ENCODE data around the gene IQCE.
"Not testable (repeated sequence)": the region's sequence is repeated elsewhere in the genome, so short reads cannot be mapped to it uniquely, and the experiment has no call there.

IQCE gene

GRCh38 chr7:2551418-2551817, 7.4 kb upstream of the IQCE start:
- in situ Hi-C loops (cut with MboI; ENCODE audit: low sequenced_read_pairs), result no loop called here

GRCh38 chr7:2553108-2553507, 5.7 kb upstream of the IQCE start:
- in situ Hi-C loops (cut with MboI; ENCODE audit: low sequenced_read_pairs), result no loop called here

- in situ Hi-C loops (cut with MboI; ENCODE audit: low sequenced_read_pairs), result no loop called here
Measured at GRCh38 chr7:2553831-2554581, 4.8 kb upstream of the IQCE start.

GRCh38 chr7:2554661-2555111, 4.1 kb upstream of the IQCE start:
- in situ Hi-C loops (cut with MboI; ENCODE audit: low sequenced_read_pairs), result no loop called here

- in situ Hi-C loops (cut with MboI; ENCODE audit: low sequenced_read_pairs), result no loop called here
Measured at GRCh38 chr7:2555121-2556052, 3.4 kb upstream of the IQCE start, which contains the start of gene BRAT1. Gene BRAT1 (minus strand): TSS chr7:2555524. CDS start chr7:2554431, 1,093 bp downstream.

- in situ Hi-C loops (cut with MboI; ENCODE audit: low sequenced_read_pairs), result no loop called here
Measured at GRCh38 chr7:2559283-2559950, 638 bp downstream of the IQCE start.

GRCh38 chr7:2563955-2564354, 5.2 kb downstream of the IQCE start:
- in situ Hi-C loops (cut with MboI; ENCODE audit: low sequenced_read_pairs), result not testable (repeated sequence)

GRCh38 chr7:2564970-2565540, 6.3 kb downstream of the IQCE start:
- in situ Hi-C loops (cut with MboI; ENCODE audit: low sequenced_read_pairs), result no loop called here

GRCh38 chr7:2566348-2566889, 7.6 kb downstream of the IQCE start:
- in situ Hi-C loops (cut with MboI; ENCODE audit: low sequenced_read_pairs), result no loop called here

GRCh38 chr7:2566890-2567678, 8.3 kb downstream of the IQCE start:
- in situ Hi-C loops (cut with MboI; ENCODE audit: low sequenced_read_pairs), result no loop called here

- in situ Hi-C loops (cut with MboI; ENCODE audit: low sequenced_read_pairs), result no loop called here
Measured at GRCh38 chr7:2567679-2568278, 9.0 kb downstream of the IQCE start.

GRCh38 chr7:2568521-2569223, 9.9 kb downstream of the IQCE start:
- in situ Hi-C loops (cut with MboI; ENCODE audit: low sequenced_read_pairs), result no loop called here

GRCh38 chr7:2569421-2569820, 10.6 kb downstream of the IQCE start:
- in situ Hi-C loops (cut with MboI; ENCODE audit: low sequenced_read_pairs), result no loop called here

- in situ Hi-C loops (cut with MboI; ENCODE audit: low sequenced_read_pairs), result no loop called here
Measured at GRCh38 chr7:2570021-2570420, 11.2 kb downstream of the IQCE start.

GRCh38 chr7:2571409-2571808, 12.6 kb downstream of the IQCE start:
- in situ Hi-C loops (cut with MboI; ENCODE audit: low sequenced_read_pairs), result no loop called here

- in situ Hi-C loops (cut with MboI; ENCODE audit: low sequenced_read_pairs), result no loop called here
Measured at GRCh38 chr7:2572101-2572842, 13.5 kb downstream of the IQCE start.

GRCh38 chr7:2573761-2574160, 15.0 kb downstream of the IQCE start:
- in situ Hi-C loops (cut with MboI; ENCODE audit: low sequenced_read_pairs), result no loop called here

- in situ Hi-C loops (cut with MboI; ENCODE audit: low sequenced_read_pairs), result no loop called here
Measured at GRCh38 chr7:2575046-2575732, 16.4 kb downstream of the IQCE start.
